EH (cell line): Measurements from ENCODE around the gene GPR183.
A peak's percentile ranks its signal among the peaks of the same experiment; 100 is the strongest.

Source experiments
- DNase-seq: peaks from one replicate; pipeline ENCODE4 v3.0.0-alpha.2; 2015; ENCODE audit warnings: low read depth

Gene GPR183

GRCh38 chr13:99311748-99312492, 4.7 kb upstream of the GPR183 start:
- DNase-seq = no peak

DNA sequence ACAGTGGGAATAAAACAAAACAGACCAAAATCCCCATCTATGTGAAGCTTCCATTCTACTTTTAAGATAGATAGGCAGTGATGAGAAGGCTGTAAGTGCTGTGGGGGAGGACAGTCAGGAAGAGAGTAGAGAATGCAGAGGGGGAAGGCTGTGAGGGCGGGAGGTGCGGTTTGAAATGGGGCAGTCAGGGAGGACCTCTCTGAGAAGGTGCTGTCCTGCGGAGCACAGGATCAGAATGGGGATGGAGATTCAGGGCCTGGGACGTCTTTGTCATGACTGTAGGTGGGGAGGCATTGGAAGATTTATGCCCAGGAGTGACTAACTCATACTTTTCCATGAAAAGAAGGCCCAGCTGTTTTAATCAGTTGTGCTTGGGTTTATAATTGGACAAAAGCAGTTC, 3.9 kb upstream of the GPR183 start:
- DNase-seq = peak; percentile 48

- DNase-seq = peak; percentile 94
Measured at GRCh38 chr13:99310382-99311031, 3.3 kb upstream of the GPR183 start.

GRCh38 chr13:99308471-99309087, 1.4 kb upstream of the GPR183 start:
- peak; percentile 73 for DNase-seq

- peak; percentile 82 for DNase-seq
Measured at GRCh38 chr13:99307648-99308339, 595 bp upstream of the GPR183 start.

- no peak for DNase-seq
Measured at GRCh38 chr13:99305566-99305965, 1.6 kb downstream of the GPR183 start.

GRCh38 chr13:99305158-99305557, 2.0 kb downstream of the GPR183 start:
- DNase-seq = no peak

GRCh38 chr13:99304541-99304940, 2.7 kb downstream of the GPR183 start:
- DNase-seq = no peak

DNA sequence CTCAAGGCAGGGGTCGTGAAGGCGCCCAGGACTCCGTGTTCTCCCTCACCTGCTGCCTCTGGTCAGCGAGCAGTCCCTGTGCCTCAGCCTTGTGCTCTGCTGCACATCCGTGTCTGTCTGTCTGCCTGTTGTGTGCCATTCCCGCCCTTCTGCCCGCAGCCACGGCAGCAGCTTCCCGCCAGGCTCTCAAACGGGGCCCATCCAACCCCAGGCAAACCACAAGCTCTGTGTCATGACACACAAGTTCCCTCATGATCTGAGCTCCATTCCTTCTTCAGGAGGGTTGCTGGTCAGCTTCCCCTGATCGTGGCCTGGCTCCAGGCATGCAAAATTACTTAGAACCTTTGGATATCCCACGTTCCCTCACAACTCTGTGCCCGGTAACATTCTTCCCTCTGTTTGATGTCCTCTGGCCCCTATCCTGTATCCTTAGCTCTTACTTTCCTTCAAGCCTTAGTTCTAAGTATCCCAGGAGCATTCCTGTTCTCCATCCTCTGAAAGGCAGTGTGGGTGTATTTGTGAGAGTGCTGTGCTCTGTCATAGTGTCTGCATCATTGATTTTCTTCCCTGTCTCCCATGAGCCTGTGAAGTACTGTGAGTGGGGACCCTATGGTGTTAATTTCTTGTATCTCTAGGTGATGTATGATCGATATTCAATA, 3.2 kb downstream of the GPR183 start:
- no peak for DNase-seq

- no peak for DNase-seq
Measured at GRCh38 chr13:99302637-99303505, 4.3 kb downstream of the GPR183 start.

DNA sequence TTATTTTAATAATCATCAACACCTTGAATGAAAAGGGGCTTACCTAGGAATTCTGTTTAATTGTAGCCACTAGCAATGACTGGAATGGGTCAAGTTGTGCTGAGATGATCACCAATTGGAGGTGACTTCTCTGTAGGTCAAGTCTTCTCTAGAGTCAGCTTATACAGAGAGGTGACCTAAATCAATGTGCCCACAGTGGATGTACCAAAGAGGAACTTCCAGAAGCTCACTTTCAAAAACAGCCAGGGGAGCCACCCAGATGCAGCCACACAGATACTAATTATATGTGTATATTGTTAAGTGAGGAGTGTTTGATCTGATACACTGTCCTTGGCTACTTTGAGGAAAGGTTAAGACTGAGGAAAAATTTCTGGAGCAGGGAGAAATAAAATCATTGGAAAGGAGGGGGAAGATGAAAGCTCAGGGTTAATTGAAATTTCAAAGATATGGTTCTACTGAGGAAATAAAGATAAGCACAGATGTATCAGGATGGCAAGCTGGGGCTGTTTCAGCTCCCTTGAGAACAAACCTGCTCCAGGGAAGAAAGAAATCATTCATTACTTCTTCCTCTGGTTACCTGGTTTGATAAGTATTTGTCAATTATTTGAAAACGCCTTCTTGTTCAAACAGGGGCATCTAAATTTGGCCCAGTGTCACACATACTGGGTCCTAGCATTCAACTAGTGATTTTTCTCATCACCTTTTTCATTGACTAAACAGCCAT, 5.1 kb downstream of the GPR183 start:
- no peak for DNase-seq

DNA sequence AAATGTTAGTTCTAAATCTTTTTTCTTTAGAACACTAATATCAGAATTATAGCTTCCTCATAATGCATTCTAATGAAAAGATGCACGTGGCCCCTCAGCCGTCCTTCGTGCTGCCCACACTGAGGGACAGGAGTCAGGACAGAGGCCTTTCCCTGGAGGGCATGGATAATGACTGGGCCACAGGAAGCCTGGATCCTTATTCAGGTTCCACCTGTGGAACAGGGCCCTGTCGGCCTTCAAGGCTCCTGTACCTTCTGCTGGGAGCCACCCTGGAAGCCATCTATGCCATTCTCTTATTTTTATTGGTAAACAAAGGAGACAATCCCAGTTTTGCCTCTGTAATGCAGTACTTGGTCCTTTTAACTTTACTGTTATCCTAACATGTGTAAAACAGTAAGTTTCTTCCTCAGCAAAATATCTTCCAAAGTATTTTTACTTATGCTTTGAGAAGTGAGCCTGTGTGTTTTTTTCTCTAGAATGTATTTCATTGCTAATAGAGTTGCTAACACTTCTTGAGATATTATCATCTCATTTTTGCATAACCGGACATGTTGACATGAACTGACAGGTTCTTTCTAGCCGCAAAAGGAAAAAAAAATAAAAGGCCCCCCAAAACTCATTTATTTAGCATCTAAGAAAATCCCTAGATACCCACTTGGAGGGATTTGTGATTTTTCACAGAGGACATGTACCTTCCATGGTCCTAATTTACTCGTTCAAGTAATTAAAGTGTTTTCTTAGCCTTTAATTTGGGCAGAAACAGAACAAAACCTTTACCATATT, 6.0 kb downstream of the GPR183 start:
- no peak for DNase-seq

- DNase-seq = no peak
Measured at GRCh38 chr13:99299920-99300341, 7.3 kb downstream of the GPR183 start.

DNA sequence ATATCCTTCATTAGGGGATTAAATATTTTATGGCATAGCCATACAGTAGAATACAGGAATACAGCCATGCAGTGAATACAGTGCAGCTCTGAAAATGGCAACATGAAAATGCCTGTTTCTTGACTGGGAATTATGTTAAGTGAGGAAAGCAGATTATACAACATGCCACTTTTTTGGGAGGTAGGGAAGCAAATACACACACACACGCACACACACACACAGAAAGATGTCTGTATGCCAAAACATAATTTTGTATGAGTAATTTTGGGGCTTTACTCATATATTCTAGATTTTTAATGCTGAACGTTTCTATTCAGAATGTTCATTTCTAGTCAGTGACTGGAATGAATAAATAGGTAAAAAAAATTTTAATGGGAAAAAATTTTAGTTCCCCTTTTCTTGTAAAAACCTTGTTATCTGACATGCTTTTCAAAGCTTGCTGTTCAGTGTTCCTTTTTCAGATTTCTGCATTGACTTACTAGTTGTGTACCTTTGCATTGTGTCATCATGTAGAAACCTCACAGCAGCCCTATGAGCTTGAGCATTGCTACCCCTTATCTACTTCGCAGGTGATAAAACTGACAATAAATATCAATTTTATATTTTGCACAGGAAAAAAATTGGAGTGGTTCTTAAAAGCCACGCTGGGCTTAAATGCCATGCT, 7.8 kb downstream of the GPR183 start:
- no peak for DNase-seq

GRCh38 chr13:99298056-99298455, 9.1 kb downstream of the GPR183 start:
- no peak for DNase-seq

DNA sequence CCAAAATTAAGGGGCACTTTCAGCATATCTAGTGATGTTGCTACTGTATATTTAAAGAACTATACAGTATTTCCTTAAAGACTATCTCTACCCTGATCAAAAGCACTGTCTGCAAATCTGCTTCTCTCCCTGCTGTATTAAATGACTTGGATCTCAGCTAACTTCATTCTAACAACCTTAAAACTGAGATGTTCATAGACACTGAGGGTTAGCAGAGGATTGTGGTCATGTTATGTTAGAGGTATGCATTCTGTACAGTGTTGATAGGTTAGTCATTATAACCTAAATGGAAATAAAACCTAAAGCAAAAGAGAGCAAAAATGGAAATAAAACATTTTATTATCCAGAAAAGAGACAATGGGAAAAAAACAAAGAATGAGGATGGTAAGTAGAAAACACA, 9.9 kb downstream of the GPR183 start:
- peak; percentile 20 for DNase-seq

GRCh38 chr13:99296398-99296797, 10.8 kb downstream of the GPR183 start:
- DNase-seq = no peak

- no peak for DNase-seq
Measured at GRCh38 chr13:99295488-99296252, 11.5 kb downstream of the GPR183 start.
